Coronary artery (tissue), 2 donors: Measurements from ENCODE around the gene SLC6A6.

Experiments
- DNase-seq: peaks from one replicate; pipeline ENCODE4 v3.0.0-alpha.2; 2017; ENCODE audit warnings: low spot score
- H3K27ac ChIP-seq, 2 donors: fragments of 200-600 bp; sonication (generic); one replicate each; pipeline ENCODE4 v1.5.1; 2016 to 2019
- H3K4me3 ChIP-seq: fragments of 200-600 bp; sonication (generic); 2 replicates; pipeline ENCODE4 v1.5.1; 2016; ENCODE audit warnings: mild to moderate bottlenecking, moderate library complexity
- CTCF ChIP-seq: fragments of 200-600 bp; sonication (generic); IDR thresholded peaks from one replicate; pipeline ENCODE4 v1.5.1; 2019; ENCODE audit warnings: antibody characterized with exemption

SLC6A6 gene

GRCh38 chr3:14372587-14372986 lies 29.8 kb upstream of the SLC6A6 start:
- H3K27ac ChIP-seq: no peak overlapping the region
- TF ChIP-seq CTCF: no peak
- no peak for DNase-seq
- H3K4me3 ChIP-seq: no peak overlapping the region

GRCh38 chr3:14373753-14374376 lies 28.5 kb upstream of the SLC6A6 start:
- Histone ChIP-seq H3K27ac (no peak overlapping the region), H3K4me3 (no peak overlapping the region)
- no peak for DNase-seq
- no peak for TF ChIP-seq CTCF

- Histone ChIP-seq H3K4me3 (no peak overlapping the region), H3K27ac (no peak overlapping the region)
- DNase-seq: no peak
- no peak for TF ChIP-seq CTCF
Observed at GRCh38 chr3:14374444-14374883, 27.9 kb upstream of the SLC6A6 start.

GRCh38 chr3:14375192-14375591 lies 27.2 kb upstream of the SLC6A6 start:
- TF ChIP-seq CTCF: no peak
- no peak for DNase-seq
- Histone ChIP-seq H3K27ac (no peak overlapping the region), H3K4me3 (no peak overlapping the region)

- Histone ChIP-seq H3K27ac (no peak overlapping the region), H3K4me3 (no peak overlapping the region)
- DNase-seq: no peak
- TF ChIP-seq CTCF: no peak
Observed at GRCh38 chr3:14376348-14377043, 25.9 kb upstream of the SLC6A6 start.

- no peak for DNase-seq
- Histone ChIP-seq H3K27ac (no peak overlapping the region), H3K4me3 (no peak overlapping the region)
- no peak for TF ChIP-seq CTCF
Observed at GRCh38 chr3:14377044-14377837, 25.2 kb upstream of the SLC6A6 start.

GRCh38 chr3:14377838-14378169 lies 24.6 kb upstream of the SLC6A6 start:
- no peak overlapping the region for H3K4me3 ChIP-seq
- no peak for TF ChIP-seq CTCF
- no peak overlapping the region for H3K27ac ChIP-seq
- DNase-seq: no peak
